Measurements from ENCODE around the gene KIFBP. TPM values are rescaled to one million over a fixed set of nuclear protein-coding genes. Genes with fewer than 3 reads are reported as not detected.

The KIFBP gene
- total and polyA plus RNA-seq, 2 donors (not counting 3 experiments of a cell fraction or from before 2014, with no cell fraction given) = 17.6 to 39.8 TPM

DNA sequence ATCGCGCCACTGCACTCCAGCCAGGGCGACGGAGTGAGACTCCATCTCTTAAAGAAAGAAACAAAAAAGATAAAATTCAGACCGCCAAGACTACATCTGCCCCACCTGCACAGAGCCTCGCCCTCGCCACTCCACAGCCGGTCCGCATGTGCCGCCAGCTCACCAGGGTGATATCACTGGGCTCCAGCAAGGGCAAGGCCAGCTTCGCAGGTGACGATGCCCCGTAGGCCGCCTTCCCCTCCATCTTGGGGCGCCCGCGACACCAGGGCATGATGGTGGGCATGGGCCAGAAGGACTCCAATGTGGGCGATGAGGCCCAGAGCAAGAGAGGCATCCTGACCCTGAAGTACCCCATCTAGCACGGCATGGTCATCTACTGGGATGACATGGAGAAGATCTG is 34.0 kb downstream of the KIFBP start:
- no TSS peak for BruUV-seq (replicated peaks)
- Histone ChIP-seq H3K4me2 (ENCODE audit: insufficient read depth, low read length) (no peak overlapping the region), H3K4me1 (ENCODE audit: control insufficient read depth, extremely low read depth, insufficient read depth, low read length) (peaks cover 2% of the 10 kb centered on the region), H3K27ac (ENCODE audit: insufficient read depth, low read depth, low read length) (no peak overlapping the region), H3K9me3 (replicated peaks; ENCODE audit: control insufficient read depth, insufficient read depth, low read length) (no peaks in the 10 kb centered on the region), H3K9me1 (replicated peaks; ENCODE audit: control insufficient read depth, extremely low read depth, insufficient read depth, low read length) (no peaks in the 10 kb centered on the region), H3K79me2 (ENCODE audit: control insufficient read depth, insufficient read depth, low read length) (no peaks in the 10 kb centered on the region), H2AFZ (ENCODE audit: low read depth, low read length) (no peak overlapping the region), H3K27me3 (ENCODE audit: control insufficient read depth in 2 of 2, insufficient read depth in 2 of 2, low read length in 2 of 2) (no peaks in the 10 kb centered on the region), H3K36me3 (ENCODE audit: control insufficient read depth in 2 of 2, extremely low read depth in 1 of 2, insufficient read depth in 2 of 2, low read length in 2 of 2) (no peaks in the 10 kb centered on the region), H3K9ac (replicated peaks; ENCODE audit: extremely low read depth, insufficient read depth, low read length) (no peak overlapping the region), H4K20me1 (replicated peaks; ENCODE audit: control insufficient read depth, extremely low read depth, insufficient read depth, low read length) (no peaks in the 10 kb centered on the region), H3K4me3 (replicated peaks in 1 of 3; ENCODE audit: insufficient read depth in 1 of 3, low read depth in 1 of 3, low read length in 3 of 3) (no peak overlapping the region)
- intact Hi-C loops (cut with micrococcal nuclease) (no loop called here), dilution Hi-C loops (cut with MboI; ENCODE audit: extremely low pct_ligation_motif_present, low sequenced_read_pairs) (no loop called here)
- TF ChIP-seq POLR2AphosphoS5 (IDR thresholded peaks at IDR 0.05; ENCODE audit: insufficient read depth, low read depth, low read length) = no peak
- no peak for TF ChIP-seq EZH2 (IDR thresholded peaks at IDR 0.05; ENCODE audit: borderline replicate concordance, low read depth, low read length, severe bottlenecking)
- TF ChIP-seq, protein P1, sequence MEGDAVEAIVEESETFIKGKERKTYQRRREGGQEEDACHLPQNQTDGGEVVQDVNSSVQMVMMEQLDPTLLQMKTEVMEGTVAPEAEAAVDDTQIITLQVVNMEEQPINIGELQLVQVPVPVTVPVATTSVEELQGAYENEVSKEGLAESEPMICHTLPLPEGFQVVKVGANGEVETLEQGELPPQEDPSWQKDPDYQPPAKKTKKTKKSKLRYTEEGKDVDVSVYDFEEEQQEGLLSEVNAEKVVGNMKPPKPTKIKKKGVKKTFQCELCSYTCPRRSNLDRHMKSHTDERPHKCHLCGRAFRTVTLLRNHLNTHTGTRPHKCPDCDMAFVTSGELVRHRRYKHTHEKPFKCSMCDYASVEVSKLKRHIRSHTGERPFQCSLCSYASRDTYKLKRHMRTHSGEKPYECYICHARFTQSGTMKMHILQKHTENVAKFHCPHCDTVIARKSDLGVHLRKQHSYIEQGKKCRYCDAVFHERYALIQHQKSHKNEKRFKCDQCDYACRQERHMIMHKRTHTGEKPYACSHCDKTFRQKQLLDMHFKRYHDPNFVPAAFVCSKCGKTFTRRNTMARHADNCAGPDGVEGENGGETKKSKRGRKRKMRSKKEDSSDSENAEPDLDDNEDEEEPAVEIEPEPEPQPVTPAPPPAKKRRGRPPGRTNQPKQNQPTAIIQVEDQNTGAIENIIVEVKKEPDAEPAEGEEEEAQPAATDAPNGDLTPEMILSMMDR (IDR thresholded peaks at IDR 0.05; ENCODE audit: extremely low read depth in 1 of 2, insufficient read depth in 1 of 2, low read depth in 1 of 2, low read length in 2 of 2) = no peak
- no peak for TF ChIP-seq MYC (IDR thresholded peaks at IDR 0.05; ENCODE audit: low read depth, low read length)
- TF ChIP-seq FOS (IDR thresholded peaks at IDR 0.05; ENCODE audit: borderline replicate concordance, insufficient read depth, low read length) = no peak
- TF ChIP-seq POLR2A (IDR thresholded peaks at IDR 0.05; ENCODE audit: low read depth, low read length) = no peak
- TF ChIP-seq, protein P2, sequence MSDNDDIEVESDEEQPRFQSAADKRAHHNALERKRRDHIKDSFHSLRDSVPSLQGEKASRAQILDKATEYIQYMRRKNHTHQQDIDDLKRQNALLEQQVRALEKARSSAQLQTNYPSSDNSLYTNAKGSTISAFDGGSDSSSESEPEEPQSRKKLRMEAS (IDR thresholded peaks at IDR 0.05; ENCODE audit: insufficient read depth, insufficient read length) = no peak
- TF ChIP-seq JUN (IDR thresholded peaks at IDR 0.05; ENCODE audit: borderline replicate concordance, insufficient read depth, insufficient read length, low read depth) = no peak
- TF ChIP-seq GATA2 (IDR thresholded peaks at IDR 0.05; ENCODE audit: insufficient read depth, insufficient read length, low read depth, low read length) = no peak
- FAIRE-seq = no peak
- CTCF ChIA-PET = interaction anchor here (1.9 kb wide), 1 partner anchor 18 kb away, joined by 6 read pairs; no protein-coding TSS in a partner anchor
- POLR2A ChIA-PET = no interaction called here
- DNase-seq (ENCODE audit: low read depth, low spot score) = no peak

Data from endothelial cell of umbilical vein (primary cell).